NT2/D1 (cell line): Measurements from ENCODE around the gene TAF10.

ENCODE experiments used
- YY1 ChIP-seq: IDR thresholded peaks from 2 replicates; pipeline ENCODE4 v1.6.1; 2011; ENCODE audit not compliant: insufficient read length, insufficient read depth
- ZNF274 ChIP-seq: IDR thresholded peaks from 2 replicates; pipeline ENCODE4 v1.6.1; 2011; ENCODE audit warnings: mild to moderate bottlenecking, low read depth, low read length

DNA sequence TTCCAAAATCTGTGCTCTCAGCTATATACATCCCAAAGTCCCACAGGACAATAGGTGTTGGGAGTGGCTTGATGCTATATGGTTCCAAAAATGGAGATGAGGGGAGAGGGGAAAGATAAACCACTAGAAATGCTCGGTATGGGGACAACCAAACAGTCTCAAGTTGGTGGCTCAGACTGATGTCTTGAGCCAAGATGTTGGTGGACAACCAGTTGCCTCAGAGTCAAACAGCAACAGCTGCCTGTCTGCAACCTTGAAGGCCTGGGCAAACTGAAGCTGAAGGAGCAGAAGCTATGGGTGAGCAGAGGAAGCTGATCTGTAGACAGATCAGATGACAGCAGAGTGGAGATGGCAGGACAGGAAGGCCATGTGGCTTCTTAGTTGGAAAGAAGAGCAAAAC, 12.6 kb downstream of the TAF10 start:
- TF ChIP-seq YY1, result no peak
- no peak for TF ChIP-seq ZNF274
